Large intestine (tissue), 12 donors: Measurements from ENCODE around the gene COPG2. TPM values are rescaled to one million over a fixed set of nuclear protein-coding genes. Genes with fewer than 3 reads are reported as not detected.

ENCODE experiments used
- DNase-seq, 2 donors: peaks; one replicate each; pipeline versions ENCODE4 v3.0.0 to v3.0.0-alpha.2; 2013
- H3K27ac ChIP-seq: one replicate; pipeline ENCODE4 v1.5.1; 2013; ENCODE audit warnings: low read length
- H3K27me3 ChIP-seq: 2 replicates; pipeline ENCODE4 v1.6.1; 2013; ENCODE audit warnings: low read length; ENCODE audit not compliant: control insufficient read depth, insufficient read depth
- H3K36me3 ChIP-seq: 2 replicates; pipeline ENCODE4 v1.6.1; 2013; ENCODE audit warnings: low read length; ENCODE audit not compliant: control insufficient read depth, insufficient read depth
- H3K4me1 ChIP-seq: one replicate; pipeline ENCODE4 v1.6.1; 2013; ENCODE audit warnings: low read length; ENCODE audit not compliant: control insufficient read depth, insufficient read depth
- H3K4me3 ChIP-seq: one replicate; pipeline ENCODE4 v1.5.1; 2013; ENCODE audit warnings: low read length
- H3K9me3 ChIP-seq: one replicate; pipeline ENCODE4 v1.6.1; 2013; ENCODE audit warnings: mild to moderate bottlenecking, low read depth, low read length, moderate library complexity; ENCODE audit not compliant: control insufficient read depth
- WGBS: methylation state at CpG from one replicate; pipeline ENCODE4 v1.1.5; 2013; ENCODE audit warnings: low lambda C conversion rate; ENCODE audit not compliant: insufficient coverage; 5-methylcytosine and 5-hydroxymethylcytosine counted together
- long read RNA-seq, 11 donors: transcript quantifications; one replicate each; lab custom pipeline, GENCODE V29; 2026
- polyA plus RNA-seq: library from polyadenylated mRNA; unstranded; fragments of 120-200 nt; gene quantifications from one replicate; pipeline ENCODE4 v1.2.1, GENCODE V29; 2013

COPG2 gene, protein sequence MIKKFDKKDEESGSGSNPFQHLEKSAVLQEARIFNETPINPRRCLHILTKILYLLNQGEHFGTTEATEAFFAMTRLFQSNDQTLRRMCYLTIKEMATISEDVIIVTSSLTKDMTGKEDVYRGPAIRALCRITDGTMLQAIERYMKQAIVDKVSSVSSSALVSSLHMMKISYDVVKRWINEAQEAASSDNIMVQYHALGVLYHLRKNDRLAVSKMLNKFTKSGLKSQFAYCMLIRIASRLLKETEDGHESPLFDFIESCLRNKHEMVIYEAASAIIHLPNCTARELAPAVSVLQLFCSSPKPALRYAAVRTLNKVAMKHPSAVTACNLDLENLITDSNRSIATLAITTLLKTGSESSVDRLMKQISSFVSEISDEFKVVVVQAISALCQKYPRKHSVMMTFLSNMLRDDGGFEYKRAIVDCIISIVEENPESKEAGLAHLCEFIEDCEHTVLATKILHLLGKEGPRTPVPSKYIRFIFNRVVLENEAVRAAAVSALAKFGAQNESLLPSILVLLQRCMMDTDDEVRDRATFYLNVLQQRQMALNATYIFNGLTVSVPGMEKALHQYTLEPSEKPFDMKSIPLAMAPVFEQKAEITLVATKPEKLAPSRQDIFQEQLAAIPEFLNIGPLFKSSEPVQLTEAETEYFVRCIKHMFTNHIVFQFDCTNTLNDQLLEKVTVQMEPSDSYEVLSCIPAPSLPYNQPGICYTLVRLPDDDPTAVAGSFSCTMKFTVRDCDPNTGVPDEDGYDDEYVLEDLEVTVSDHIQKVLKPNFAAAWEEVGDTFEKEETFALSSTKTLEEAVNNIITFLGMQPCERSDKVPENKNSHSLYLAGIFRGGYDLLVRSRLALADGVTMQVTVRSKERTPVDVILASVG
- 20.8 TPM for polyA plus RNA-seq
- long read RNA-seq, donor 1, partial matches to known transcripts = 0 of 2 reads
- long read RNA-seq, donor 1, other reads (novel, unspliced or antisense) = 0 of 2 reads
- long read RNA-seq, donor 2, partial matches to known transcripts = 0 of 6 reads
- long read RNA-seq, donor 2, other reads (novel, unspliced or antisense) = 0 of 6 reads
- long read RNA-seq, donor 3, transcript COPG2-202 (24 exons, 3,134 nt) = major isoform, 6 of 21 reads
- long read RNA-seq, donor 3, partial matches to known transcripts = 13 of 21 reads
- long read RNA-seq, donor 3, other reads (novel, unspliced or antisense) = 0 of 21 reads
- long read RNA-seq, donor 4 = 0 reads
- long read RNA-seq, donor 5, partial matches to known transcripts = 9 of 11 reads
- long read RNA-seq, donor 5, other reads (novel, unspliced or antisense) = 0 of 11 reads
- long read RNA-seq, donor 6, partial matches to known transcripts = 21 of 25 reads
- long read RNA-seq, donor 6, other reads (novel, unspliced or antisense) = 0 of 25 reads
- long read RNA-seq, donor 7, partial matches to known transcripts = 38 of 41 reads
- long read RNA-seq, donor 7, other reads (novel, unspliced or antisense) = 0 of 41 reads
- long read RNA-seq, donor 8, transcript COPG2-202 (24 exons, 3,134 nt) = major isoform, 6 of 19 reads
- long read RNA-seq, donor 8, partial matches to known transcripts = 9 of 19 reads
- long read RNA-seq, donor 8, other reads (novel, unspliced or antisense) = 0 of 19 reads
- long read RNA-seq, donor 9, partial matches to known transcripts = 8 of 10 reads
- long read RNA-seq, donor 9, other reads (novel, unspliced or antisense) = 0 of 10 reads
- long read RNA-seq, donor 10, transcript COPG2-202 (24 exons, 3,134 nt) = major isoform, 5 of 13 reads
- long read RNA-seq, donor 10, partial matches to known transcripts = 6 of 13 reads
- long read RNA-seq, donor 10, other reads (novel, unspliced or antisense) = 0 of 13 reads
- long read RNA-seq, donor 11, partial matches to known transcripts = 0 of 2 reads
- long read RNA-seq, donor 11, other reads (novel, unspliced or antisense) = 0 of 2 reads

DNA sequence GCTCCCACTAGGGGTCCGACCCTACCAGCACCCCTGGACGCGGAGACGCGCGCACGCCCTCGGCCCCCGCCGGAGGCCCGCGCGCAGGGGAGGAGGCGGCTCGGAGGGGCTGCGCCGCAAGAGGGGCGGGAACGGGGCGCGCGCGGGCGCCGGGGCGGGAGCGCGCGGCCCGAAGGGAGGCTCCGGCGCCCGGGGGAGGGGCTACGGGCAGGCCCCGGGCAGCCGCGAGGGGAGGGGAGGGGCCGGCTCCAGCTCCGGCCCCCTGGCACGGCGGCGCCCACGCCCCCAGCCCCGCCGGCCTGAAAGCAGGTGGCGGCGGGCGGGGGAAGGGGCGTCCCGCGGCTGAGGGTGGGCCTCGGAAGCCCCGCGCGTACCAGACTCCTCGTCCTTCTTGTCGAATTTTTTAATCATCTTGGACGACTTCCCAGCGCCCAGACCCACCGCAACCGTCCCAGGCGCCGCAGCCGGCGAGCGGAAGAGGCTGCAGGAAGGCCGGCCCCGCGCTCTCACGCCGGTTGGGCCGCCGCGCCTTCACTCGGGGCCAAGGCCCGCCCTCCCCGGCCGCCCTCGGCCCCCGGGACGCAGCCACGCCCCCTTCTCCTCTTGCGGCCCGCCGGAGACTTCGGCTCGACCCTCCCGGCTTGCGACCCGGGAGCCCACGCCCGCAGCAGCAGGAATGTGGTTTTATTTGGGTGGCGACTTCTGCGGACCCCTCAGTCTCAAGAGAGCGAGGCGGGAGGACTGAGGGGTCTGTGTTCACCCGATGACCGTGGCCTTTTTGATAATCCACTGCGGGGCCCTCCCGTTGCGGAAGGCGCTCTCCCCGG is at the start of gene COPG2:
COPG2 (minus strand) TSS at position 491 of the 827 bp plus-strand sequence; CDS start at position 411, 80 bp downstream.
- Histone ChIP-seq H3K36me3 (peaks cover 2% of the 10 kb centered on the region), H3K27me3 (peaks cover 3% of the 10 kb centered on the region), H3K4me1 (no peaks in the 10 kb centered on the region), H3K27ac (peak within 1 kb of the TSS; percentile 71), H3K4me3 (peak within 1 kb of the TSS; percentile 83), H3K9me3 (no peaks in the 10 kb centered on the region)
- peak; percentile 82 to 94 for DNase-seq
- no CpG with 5 or more reads among the region's 103 CpGs for WGBS

DNA sequence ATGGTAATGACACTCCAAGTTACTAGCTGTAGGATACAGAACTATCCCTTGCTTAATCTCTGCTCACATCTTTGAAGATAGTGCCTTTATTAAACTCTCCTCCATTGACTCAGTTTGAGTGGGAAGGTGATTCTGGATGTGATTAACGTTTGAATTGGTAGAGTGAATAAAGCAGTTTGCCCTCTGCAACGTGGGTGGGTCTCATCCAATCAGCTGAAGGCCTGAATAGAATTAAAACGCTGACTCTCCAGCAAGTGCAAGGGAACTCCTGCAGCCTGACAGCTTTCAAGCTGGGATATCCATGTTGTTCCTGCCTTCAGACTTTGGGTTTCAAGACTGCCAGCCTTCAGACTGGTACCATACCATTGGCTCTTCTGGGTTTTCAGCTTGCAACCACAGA is 43.9 kb upstream of the COPG2 start:
- no peak overlapping the region for H3K4me3 ChIP-seq
- no CpG with 5 or more reads among the region's 3 CpGs for WGBS
- no peaks in the 10 kb centered on the region for H3K36me3 ChIP-seq
- H3K9me3 ChIP-seq = no peaks in the 10 kb centered on the region
- no peaks in the 10 kb centered on the region for H3K4me1 ChIP-seq
- peaks cover 4% of the 10 kb centered on the region for H3K27me3 ChIP-seq
- no peak for DNase-seq
- no peak overlapping the region for H3K27ac ChIP-seq

DNA sequence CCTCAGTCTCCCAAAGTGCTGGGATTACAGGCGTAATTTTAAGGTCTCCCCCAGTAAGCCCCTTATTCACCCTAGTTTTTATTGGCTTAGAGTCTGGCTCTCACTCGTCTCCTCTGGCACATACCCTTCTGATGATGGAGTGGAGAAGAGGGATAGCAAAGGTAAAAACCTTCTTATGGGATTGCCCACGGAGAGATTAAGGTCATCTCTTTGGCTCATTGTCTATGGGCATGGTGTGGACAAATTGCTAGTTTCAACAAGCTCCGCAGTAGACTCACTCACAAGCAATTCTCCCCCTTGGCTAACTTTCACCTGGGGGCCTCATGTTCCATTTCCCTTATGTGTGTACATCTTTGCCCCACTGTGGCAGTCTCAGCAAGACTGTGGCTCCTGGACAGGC is 40.2 kb upstream of the COPG2 start:
- no peak for DNase-seq
- Histone ChIP-seq H3K27ac (no peak overlapping the region), H3K4me1 (no peaks in the 10 kb centered on the region), H3K9me3 (no peaks in the 10 kb centered on the region), H3K36me3 (no peaks in the 10 kb centered on the region), H3K27me3 (peaks cover 4% of the 10 kb centered on the region), H3K4me3 (no peak overlapping the region)
- WGBS = 100% methylated on average over 1 of the region's 4 CpGs

DNA sequence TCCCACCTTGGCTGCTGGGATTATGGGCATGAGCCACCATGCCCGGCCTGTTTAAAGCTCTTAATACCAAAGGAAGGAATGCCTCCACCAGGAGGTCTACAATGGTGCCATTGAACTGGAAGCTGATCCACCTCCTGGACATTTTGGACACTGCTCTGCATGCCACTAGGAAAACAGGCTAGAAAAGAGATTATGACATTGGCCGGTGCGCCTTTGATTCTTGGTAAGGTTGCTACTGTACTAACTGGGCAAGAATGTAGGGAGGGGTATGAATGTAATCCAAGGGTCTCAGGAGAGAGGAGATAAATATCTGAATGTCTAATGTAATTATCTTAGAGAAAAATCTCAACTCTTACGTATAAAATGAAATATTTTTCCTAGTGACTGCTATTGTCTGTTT is 39.5 kb upstream of the COPG2 start:
- Histone ChIP-seq H3K9me3 (no peaks in the 10 kb centered on the region), H3K4me1 (no peaks in the 10 kb centered on the region), H3K36me3 (no peaks in the 10 kb centered on the region), H3K4me3 (no peak overlapping the region), H3K27me3 (peaks cover 4% of the 10 kb centered on the region), H3K27ac (no peak overlapping the region)
- WGBS = 100% methylated on average over 2 of the region's 4 CpGs
- no peak for DNase-seq

DNA sequence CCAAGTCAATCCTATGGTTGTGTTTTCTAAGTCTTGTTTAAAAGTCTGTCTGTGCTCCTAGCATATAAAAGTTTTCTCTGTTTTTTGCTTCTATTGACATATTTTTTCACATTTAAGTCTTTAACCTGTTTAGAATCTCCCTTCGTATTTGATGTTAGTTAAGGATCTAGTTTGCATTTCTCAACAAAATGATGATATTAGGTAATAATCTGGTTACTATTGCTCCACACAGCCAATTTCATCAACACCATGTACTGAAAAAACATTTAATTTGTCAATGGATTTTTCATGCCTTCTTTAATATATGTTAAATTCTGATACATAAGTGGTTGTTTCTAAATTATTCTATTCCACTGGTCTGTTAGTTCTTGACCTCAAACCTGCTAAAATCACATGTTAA is 35.3 kb upstream of the COPG2 start:
- H3K4me1 ChIP-seq = no peaks in the 10 kb centered on the region
- WGBS = no CpG with 5 or more reads among the region's 1 CpG
- no peaks in the 10 kb centered on the region for H3K9me3 ChIP-seq
- H3K36me3 ChIP-seq = no peaks in the 10 kb centered on the region
- no peak overlapping the region for H3K4me3 ChIP-seq
- DNase-seq = no peak
- H3K27me3 ChIP-seq = peaks cover 3% of the 10 kb centered on the region
- H3K27ac ChIP-seq = no peak overlapping the region

DNA sequence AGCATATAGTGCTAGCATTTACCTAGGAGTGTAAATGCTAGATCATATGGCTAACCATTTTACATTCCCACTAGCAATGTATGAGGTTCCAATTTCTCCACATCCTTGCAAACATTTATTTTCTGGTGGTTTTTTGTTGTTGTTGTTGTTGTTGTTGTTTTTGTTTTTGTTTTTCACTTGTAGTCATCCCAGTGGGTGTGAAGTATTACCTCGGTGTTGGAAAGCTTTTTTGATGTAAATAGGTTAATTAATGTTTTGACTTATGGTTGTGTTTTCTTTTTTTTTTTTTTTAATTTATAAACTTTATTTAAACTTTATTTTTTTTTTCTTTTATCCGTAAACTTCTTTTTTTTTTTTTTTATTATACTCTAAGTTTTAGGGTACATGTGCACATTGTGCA is 33.1 kb upstream of the COPG2 start:
- no peak overlapping the region for H3K27ac ChIP-seq
- no peak overlapping the region for H3K4me3 ChIP-seq
- WGBS = 100% methylated on average over 1 of the region's 2 CpGs
- DNase-seq = no peak
- no peaks in the 10 kb centered on the region for H3K4me1 ChIP-seq
- no peaks in the 10 kb centered on the region for H3K9me3 ChIP-seq
- peaks cover 5% of the 10 kb centered on the region for H3K27me3 ChIP-seq
- no peaks in the 10 kb centered on the region for H3K36me3 ChIP-seq

DNA sequence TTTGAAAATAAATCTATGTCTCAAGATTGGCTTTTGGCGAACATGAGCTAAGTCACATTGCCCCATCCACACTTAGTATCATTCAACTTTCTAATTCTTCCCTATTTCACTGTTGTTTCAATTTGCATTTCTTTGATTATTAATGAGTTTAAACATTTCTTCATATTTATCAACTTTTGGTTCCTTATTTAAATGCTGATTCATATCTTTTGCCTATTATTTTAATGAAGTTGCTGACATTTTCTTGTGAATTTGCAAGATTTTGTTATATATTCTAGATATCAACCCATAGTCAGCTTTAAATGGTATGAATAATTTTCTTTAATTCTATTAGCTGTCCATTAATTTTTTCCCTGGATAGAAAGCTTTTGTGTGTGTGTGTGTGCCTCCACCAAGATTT is 32.2 kb upstream of the COPG2 start:
- H3K27ac ChIP-seq = no peak overlapping the region
- peaks cover 5% of the 10 kb centered on the region for H3K27me3 ChIP-seq
- no peak overlapping the region for H3K4me3 ChIP-seq
- H3K9me3 ChIP-seq = no peaks in the 10 kb centered on the region
- H3K36me3 ChIP-seq = no peaks in the 10 kb centered on the region
- no peaks in the 10 kb centered on the region for H3K4me1 ChIP-seq
- WGBS = 83% methylated on average over 1 of the region's 1 CpG
- DNase-seq = no peak

DNA sequence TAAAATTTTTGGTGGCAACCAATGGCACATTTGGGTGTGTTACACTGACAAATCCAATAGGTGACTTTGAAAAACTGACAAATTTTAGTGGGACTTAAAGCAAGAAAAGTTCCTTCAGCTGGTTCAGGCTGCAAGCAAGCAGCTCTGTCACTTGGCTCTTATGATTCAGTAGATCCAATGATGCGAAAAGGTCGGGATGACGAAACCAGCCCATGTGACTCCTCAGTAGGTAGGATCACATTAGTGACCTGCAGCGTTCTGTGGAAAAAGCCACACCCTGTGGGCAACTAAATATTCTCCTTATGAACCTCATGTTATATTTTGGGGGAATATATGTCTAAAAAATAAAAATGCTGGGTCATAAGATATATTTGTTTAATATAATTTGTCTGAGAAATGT is 31.1 kb upstream of the COPG2 start:
- no peak overlapping the region for H3K4me3 ChIP-seq
- no peak for DNase-seq
- no peaks in the 10 kb centered on the region for H3K36me3 ChIP-seq
- no peaks in the 10 kb centered on the region for H3K9me3 ChIP-seq
- H3K27ac ChIP-seq = no peak overlapping the region
- H3K4me1 ChIP-seq = no peaks in the 10 kb centered on the region
- H3K27me3 ChIP-seq = peaks cover 5% of the 10 kb centered on the region
- WGBS = no CpG with 5 or more reads among the region's 4 CpGs

DNA sequence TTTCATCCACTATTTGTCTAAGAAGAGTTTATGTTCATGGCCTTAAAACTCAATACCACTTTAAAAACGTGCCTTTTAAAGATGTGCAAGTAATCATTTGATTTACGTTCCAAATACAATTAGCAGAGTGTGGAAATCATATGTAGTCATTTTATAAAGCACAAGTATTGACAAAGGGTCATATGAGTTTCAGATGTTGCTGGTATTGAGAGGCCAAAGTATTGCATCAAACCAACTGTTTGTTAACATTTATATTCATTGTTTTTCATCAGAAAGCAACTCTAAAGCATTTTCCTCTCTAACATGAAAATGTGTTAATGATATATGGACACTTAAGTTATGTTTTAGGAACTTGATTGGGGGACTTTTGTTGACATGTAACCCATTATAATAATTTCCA is 29.3 kb upstream of the COPG2 start:
- Histone ChIP-seq H3K9me3 (no peaks in the 10 kb centered on the region), H3K27ac (no peak overlapping the region)
- 100% methylated on average over 2 of the region's 2 CpGs for WGBS

More for the DNA sequence above, 29.3 kb upstream of the COPG2 start:
- no peaks in the 10 kb centered on the region for H3K36me3 ChIP-seq
- H3K27me3 ChIP-seq = peaks cover 5% of the 10 kb centered on the region
- no peaks in the 10 kb centered on the region for H3K4me1 ChIP-seq
- H3K4me3 ChIP-seq = no peak overlapping the region
- DNase-seq = no peak
